WI38 (cell line): Measurements from ENCODE around the gene GABRG3.

Experiments
- H3K4me3 ChIP-seq: 2 replicates; pipeline ENCODE4 v1.5.1; 2011; ENCODE audit warnings: low read depth, mild to moderate bottlenecking, control low read depth, low read length
- CTCF ChIP-seq: IDR thresholded peaks from 2 replicates; pipeline ENCODE4 v1.5.1; 2012; ENCODE audit warnings: low read depth, mild to moderate bottlenecking, control low read depth, low read length

The GABRG3 gene

GRCh38 chr15:27401471-27401870 lies 430.5 kb downstream of the GABRG3 start:
- H3K4me3 ChIP-seq: no peak overlapping the region
- TF ChIP-seq CTCF: no peak

GRCh38 chr15:27408428-27408827 lies 437.4 kb downstream of the GABRG3 start:
- no peak overlapping the region for H3K4me3 ChIP-seq
- TF ChIP-seq CTCF: no peak

GRCh38 chr15:27410996-27411605 lies 440.1 kb downstream of the GABRG3 start:
- TF ChIP-seq CTCF: no peak
- no peak overlapping the region for H3K4me3 ChIP-seq

DNA sequence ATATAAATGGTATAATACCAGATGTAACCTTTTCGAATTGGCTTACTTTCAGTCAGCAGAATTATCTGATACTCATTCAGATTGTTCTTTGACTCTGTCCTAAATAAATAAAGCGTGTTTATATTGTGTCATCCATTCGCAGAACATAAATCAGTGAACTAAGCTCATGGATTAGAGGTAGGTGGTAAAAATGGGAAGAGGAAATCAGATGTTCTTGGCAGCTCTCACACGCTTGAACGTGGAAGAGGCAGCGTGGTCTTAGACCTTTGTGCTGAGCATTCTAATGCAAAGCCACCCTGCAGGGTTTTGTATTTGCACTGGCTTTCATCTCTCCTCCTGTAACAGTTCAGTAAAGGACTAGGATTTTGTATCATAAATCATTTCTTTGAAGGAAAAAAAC lies 441.4 kb downstream of the GABRG3 start:
- TF ChIP-seq CTCF: no peak
- no peak overlapping the region for H3K4me3 ChIP-seq

GRCh38 chr15:27414168-27414870 lies 443.3 kb downstream of the GABRG3 start:
- no peak for TF ChIP-seq CTCF
- H3K4me3 ChIP-seq: no peak overlapping the region

- TF ChIP-seq CTCF: no peak
- H3K4me3 ChIP-seq: no peak overlapping the region
Observed at GRCh38 chr15:27418726-27419125, 447.7 kb downstream of the GABRG3 start.

- TF ChIP-seq CTCF: no peak
- no peak overlapping the region for H3K4me3 ChIP-seq
Observed at GRCh38 chr15:27422997-27423396, 452.0 kb downstream of the GABRG3 start.
